Stimulated activated CD4-positive, alpha-beta T cell treated with anti-CD3 and anti-CD28 coated beads, TNF-alpha, amount 100 ng/mL, for 1 hour (primary cell): Measurements from ENCODE around the gene IBA57.
"Not testable (repeated sequence)": the region's sequence is repeated elsewhere in the genome, so short reads cannot be mapped to it uniquely, and the experiment has no call there.

Experiments used
- DNase-seq, 3 donors: peaks; one replicate each; pipeline ENCODE4 v3.0.0-alpha.2; 2020; ENCODE audit warnings: low read depth in 3 of 3, low spot score in 1 of 3

The IBA57 gene

DNA sequence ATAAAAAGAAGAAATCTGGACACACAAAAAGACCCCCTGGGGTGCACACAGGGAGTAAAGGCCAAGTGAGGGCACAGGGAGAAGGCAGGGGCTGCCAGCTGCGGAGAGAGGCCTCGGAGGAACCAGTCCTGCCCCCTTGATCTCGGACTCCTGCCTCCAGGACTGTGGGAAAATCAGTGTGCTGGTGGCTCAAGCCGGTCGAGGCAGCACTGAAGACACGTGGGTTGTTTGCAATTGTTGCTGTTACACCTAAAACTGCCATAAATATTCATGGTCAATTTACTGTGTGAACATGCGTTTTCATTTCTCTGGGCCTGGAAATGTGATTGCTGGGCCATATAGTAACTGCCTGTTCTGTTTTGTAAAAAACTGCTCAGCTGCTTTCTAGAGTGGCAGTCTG lies 18.5 kb downstream of the IBA57 start:
- no peak for DNase-seq

DNA sequence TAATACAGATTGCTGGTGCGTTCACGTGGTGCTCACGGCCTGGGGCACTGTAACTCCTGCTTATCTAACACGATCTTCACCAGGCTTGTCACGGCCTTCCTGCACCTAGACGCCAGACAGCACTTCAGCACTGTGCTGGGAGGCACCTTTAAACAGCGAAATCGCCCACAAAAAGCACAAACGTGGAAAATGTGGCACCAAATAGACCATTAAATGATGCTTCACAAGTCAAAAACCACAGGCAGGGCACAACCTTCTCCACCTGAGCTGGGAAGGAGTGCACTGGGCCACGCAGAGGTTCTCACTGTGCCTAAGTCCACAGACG lies 20.0 kb downstream of the IBA57 start:
- no peak for DNase-seq

DNA sequence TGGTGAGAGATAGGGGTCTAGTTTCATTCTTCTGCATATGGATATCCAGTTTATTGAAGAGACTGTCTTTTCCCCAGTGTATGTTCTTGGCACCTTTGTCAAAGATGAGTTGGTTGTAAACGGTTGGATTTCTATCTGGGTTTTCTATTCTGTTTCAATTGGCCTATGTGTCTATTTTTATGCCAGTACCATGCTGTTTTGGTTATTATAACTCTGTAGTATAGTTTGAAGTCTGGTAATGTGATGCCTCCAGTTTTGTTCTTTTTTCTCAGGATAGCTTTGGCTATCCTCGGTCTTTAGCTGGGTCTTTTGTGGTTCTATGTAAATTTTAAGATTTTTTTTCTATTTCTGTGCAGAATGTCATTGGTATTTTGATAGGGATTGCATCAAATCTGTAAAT lies 22.6 kb downstream of the IBA57 start:
- DNase-seq: not testable (repeated sequence)

DNA sequence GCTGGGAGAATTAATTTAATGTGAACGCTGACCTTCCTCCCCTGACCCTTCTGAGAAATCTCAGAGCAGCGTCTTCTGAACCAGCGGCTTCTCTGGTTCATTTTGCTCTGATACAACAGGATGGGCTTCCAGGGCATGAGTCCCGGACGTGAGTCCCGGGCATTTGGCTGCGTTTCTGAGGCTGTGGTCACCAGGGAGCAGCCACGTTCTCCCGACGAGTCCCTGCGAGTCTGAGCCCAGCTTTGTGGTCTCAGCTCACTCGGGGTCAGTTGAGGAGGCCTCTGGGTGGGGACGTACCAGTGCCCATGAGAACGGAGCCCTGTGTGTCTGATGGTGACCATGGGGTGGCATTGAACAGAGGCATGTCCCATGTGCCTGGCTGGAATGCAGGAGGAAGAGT lies 24.6 kb downstream of the IBA57 start:
- DNase-seq: no peak

DNA sequence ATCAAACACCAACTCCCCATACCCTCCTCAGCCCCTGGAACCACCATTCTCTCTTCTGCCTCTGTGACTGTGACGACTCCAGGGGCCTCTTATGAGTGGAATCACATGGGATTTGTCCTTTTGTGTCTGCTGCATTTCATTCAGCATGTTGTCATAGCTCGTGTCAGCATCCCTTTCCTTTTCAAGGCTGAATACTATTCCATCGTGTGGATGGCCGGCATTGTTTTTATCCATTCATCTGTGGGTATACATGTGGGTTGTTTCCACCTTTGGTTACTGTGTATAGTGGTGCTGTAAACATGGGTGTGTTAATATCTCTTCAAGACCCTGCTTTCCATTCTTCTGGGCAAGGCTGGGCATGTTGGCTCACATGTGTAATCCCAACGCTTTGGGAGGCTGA lies 25.2 kb downstream of the IBA57 start:
- DNase-seq: no peak

DNA sequence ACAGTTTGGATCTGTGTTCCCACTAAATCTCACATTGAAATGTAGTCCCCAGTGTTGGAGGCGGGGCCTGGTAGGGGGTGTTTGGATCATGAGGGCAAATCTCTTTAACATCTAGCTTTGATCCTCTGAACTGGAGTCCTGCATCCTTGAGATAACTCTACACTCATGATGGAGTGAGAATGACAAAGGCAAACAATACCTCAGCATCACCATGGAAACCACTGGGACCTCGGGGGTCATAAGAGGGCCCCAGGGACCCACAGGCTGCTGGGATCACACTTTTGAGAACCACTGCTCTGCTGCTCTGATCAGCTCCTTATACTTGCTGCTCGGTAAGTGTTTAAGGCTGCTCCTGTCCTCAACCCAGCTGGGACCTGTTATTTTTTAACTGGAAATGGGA lies 28.8 kb downstream of the IBA57 start:
- DNase-seq: no peak

DNA sequence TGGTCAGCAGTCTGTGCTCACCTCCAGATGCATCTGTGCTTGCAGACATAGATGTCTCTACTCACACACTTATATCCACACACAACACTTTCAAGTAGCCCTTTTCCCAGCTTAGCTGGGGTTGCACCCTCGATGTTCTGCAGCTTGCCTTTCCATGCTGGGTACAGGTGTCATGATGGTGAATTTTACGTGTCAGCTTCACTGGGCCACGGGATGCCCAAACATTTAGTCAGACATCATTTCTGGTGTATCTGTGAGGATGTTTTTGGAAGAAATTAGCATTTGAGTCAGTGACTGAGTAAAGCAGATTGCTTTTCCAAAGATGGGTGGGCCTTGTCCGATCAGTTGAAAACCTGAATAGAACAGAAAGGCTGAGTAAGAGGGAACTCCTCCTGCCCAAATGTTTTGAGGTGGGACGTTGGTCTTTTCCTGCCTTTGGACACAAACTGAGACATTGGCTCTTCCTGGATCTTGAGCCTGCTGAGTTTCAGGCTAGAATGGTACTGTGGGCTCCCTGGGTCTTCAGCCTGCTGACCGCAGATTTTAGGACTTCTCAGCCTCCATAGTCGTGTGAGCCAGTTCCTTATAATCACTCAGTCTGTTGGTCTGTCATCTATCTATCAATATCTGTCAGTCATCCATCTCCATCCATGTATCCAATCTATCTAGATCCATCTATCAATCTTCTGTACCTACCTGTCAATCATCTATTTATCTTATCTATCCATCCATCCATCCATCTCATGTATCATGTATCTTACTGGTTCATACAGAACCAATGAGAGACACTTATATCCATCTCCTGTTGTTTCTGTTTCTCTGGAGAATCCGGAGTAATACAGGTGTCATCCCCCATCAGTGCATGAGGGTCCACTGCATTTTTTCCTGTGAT lies 29.6 kb downstream of the IBA57 start:
- no peak for DNase-seq

DNA sequence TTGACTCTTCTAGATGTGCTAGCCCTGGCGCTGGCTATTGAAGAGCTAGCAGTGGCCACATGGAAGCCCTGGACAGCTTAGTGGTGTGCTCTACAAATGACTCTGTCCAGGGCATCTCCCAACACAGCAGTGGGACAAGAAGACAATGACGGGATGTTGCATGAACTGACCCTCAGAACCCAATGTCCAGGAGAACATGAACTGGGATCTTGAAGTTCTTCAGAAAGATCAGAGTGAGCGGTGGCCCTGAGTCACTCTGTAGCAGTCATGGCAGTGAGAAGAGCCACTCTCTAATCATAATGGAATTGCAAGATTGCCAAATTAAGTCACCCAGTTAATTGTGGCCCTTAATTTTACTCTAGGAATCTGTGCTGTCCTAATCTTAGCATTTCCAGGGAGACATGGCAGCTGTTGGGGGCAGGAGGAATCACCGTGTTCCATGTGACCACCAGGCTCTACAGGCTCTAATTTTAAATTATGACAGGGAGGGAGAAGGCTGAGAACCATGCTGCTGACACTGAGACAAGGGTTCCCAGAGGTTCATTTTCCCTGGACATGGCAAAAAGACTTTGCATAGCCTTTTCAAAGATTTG lies 32.0 kb downstream of the IBA57 start:
- no peak for DNase-seq

DNA sequence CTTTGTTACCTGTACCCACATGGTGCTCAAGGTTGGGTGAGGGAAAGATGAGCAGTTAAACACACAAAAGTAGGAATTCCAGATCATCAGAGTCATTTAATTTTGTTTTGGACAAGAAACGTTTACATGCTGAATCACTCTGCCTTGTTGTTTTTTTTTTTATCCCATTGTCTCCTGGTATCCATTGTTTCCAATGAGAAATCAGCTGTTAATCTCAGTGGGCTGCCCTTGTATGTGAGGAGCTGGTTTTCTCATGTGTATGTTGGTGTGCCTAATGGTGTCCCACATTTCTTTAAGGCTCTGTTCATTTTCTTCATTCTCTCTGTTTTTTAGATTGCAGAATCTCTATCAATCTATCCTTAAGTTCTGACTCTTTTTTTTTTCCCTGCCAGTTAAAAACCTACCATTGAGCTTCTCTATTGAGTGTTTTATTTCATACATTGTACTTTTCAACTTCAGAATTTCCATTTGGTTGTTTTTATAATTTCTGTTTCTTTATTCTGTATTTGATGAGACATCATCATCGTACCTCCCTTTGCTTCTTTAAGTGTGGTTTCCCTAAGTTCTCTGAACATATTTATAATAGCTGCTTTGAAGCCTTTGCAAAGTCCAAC lies 33.5 kb downstream of the IBA57 start:
- DNase-seq: no peak

DNA sequence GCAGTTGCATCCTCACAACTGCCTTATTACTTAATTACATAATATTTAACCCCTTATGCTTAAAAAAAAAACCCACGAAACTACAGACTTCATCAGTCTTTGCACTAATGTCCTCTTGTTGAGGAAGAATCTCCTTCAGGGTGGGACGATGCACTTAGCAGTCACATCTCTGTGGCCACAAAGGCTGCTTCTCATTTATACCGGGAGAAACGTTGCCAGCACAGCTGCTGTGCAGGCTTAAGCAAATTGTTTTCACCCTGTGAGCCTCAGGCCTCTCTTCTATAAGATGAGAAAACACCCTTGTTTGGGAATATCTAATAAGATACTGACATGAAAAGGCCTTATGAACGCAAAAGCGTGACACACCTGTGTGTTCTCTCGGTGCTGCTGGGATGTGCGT lies 39.4 kb downstream of the IBA57 start:
- DNase-seq: no peak

DNA sequence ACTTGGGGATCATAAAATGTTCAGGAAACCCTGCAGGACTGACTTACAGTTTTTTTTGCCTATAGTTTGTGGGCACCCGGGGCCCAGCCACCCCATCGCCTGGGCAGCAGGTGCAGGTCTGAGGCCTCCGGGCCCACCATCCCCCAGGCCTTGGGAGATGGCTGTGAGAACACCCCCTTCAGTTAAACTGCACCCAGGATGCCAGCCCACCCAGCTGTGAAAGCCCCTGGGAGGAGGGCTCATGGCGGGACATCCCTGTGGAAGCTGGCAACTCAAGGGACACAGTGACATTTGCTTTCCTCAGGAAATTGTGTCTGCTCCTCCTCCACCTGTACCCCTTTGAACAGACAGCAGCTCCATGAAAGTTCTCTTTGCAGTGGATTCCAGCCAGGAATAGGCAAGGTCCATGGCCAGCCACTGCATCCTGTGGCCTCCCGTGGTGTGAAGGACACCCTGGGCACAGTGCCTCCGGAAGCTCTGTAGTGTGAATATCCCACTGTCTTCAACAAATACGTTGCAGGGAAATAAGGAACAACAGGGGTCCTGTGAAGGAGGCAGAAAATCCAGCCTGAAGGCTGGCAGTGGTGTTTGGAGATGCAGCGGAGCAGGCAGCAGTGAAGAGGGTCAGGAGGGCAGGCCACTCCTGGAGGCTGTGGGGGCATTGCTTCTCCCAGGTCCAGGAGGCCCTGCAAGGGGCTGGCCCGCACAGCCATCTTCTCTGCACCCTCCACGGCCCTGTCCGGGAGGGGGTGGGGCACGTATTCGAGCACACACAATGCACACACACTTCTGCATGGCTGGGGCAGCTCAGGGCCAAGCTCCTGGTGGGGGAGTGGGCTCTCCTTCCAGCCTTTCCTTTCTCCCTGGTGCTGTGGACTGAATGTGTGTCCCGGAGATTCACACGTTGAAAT lies 40.2 kb downstream of the IBA57 start:
- DNase-seq: no peak

DNA sequence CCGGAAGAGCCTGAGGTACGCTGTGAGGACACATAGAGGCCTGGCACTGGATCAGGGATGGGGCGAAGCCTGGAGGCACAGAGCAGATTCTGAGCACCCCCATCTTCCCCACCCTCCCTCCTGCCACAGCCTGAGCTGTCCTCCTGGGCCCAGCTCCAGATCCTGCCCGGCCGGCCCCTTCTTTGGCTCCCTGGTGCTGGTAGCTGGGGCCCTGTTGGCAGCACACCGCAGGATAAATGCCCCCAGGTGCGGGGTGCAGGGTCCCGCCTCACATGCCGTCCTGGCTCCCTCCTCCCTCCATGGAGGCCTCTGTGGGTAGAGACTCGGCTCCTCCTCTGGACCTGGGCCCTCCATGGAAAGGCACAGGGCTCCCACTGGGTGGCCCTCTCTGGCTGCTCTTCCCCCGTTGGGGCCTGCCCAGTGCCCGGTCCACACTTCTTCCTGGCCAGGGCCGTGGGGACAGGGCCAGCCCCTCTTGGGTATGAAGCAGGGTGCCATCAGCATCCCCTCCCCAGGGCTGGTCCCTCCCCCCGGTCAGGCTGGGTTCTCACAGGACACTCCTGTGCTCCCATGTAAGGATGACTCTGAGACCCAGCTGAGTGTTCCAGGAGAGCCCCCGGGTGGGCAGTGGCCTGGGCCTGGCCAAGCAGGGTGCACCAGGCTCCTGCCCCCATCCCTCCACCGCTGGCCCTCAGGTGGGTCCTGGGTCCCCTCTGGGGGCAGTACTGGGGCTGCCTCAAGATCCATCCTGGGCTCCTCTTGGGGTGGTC lies 41.2 kb downstream of the IBA57 start:
- DNase-seq: no peak

DNA sequence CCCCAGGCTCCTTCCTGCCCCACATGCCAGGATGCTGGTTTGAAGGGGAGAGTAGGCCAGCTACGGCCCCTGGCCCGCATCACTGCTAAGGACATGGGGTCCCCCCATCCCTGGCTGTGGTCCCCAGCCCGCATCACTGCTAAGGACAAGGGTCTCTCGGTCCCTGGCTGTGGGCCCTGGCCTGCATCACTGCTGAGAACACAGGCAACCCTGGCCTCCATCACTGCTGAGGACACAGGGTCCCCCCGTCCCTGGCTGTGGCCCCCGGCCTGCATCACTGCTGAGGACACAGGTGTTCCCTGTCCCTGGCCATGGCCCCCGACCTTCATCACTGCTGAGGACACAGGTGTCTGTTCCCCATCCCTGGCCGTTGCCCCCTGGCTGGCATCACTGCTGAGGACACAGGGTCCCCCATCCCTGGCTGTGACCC lies 41.8 kb downstream of the IBA57 start:
- no peak for DNase-seq

DNA sequence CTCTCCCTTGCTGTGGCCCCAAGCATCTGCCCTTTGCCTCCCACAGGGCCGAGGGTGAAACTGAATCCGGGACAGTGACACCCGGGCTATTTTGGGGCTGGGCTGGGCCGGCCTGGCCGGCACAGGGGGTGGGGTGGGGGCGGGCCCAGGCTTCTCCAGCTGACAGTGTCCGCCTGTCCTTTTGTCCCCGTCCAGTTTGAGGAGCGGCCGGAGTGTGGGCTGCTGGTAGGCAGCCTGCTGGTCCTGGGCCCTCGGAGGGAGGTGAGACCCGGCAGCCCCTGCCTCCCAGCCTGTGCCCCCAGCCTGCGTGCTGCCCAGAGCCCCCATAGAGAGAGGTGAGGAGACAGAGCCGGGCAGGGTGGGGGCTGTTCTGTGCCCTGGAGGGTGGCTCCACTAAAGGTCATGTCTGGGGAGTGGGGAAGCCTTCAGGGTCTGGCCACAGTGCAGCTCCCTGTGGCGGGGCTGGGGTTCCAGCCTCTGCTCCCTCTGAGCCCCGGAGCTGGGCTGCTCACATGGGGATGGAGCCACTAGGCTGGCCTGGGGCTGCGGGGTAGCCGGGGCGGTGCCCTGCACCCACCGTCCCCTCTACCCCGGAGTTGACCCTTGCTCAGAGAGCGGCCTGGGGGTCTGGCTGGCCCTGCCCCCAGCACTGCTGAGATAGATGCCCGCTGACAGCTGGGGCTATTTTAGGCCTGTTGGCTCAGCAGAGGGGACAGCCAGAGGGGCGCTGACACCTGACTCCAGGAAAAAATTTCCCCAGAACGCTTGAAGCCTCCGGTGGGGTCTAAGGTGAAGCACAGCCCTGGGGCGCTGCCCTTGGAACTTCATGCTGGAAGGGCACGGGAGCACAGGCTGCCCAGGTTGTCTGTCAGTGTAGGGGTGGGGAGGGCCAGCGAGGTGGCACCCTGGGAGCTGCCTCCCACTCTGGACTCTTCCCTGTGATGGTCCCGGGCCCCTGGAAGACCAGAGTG lies 42.5 kb downstream of the IBA57 start, which contains the start of gene OBSCN:
Gene OBSCN, plus strand, starts transcription at position 194 of the 971 bp plus-strand sequence. CDS start 3,740 bp downstream, outside the sequence.
- no peak for DNase-seq

DNA sequence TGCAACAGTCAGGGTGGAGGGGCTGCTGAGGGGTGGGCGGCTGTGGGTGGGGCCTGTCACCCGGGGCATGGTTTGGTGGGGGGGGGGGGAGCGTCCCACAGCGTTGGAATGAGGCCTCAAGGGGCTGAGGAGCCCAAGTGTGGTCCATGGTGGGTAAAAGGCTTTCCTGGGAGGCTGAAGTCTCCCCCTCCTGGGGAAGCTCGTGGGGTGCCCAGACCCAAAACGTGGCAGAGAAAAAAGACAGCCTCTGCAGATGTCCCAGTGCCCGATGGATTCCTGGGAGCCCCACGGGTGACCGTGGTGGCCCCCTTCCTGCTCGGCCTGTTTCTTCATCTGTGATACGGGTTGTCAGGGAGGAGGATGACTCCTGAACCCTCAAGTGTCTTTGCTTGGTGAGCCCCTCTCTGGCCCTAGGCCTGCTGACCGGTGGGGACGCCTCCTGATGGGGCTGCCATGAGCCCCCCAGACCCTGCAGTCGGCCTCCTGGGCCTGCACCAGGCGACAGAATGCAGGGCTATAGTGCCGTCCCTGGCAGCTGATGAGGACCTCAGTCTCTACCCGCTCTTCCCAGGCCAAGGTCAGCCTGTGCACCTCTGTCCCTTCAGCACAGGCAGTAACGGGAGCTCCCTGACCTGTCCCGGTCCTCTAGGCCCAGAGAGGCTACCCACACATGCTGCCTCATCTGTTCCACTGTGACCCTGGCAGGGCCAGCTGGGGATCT lies 43.4 kb downstream of the IBA57 start:
- DNase-seq: no peak

DNA sequence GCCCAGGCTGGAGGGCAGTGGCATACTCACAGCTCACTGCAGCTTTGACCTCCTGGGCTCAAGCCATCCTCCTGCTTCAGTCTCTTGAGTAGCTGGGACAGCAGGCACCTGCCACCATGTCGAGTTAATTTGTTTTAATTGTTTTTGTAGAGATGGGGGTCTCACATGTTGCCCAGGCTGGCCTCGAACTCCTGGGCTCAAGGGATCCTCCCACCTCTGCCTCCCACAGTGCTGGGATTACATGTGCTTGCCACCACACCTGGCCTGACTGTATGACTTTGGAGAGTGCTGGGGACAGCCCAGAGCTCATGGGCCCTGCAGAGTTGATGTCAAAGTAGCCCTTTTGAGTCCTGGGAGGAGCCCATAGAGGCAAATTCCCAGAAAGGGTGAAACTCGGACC lies 44.1 kb downstream of the IBA57 start:
- no peak for DNase-seq

DNA sequence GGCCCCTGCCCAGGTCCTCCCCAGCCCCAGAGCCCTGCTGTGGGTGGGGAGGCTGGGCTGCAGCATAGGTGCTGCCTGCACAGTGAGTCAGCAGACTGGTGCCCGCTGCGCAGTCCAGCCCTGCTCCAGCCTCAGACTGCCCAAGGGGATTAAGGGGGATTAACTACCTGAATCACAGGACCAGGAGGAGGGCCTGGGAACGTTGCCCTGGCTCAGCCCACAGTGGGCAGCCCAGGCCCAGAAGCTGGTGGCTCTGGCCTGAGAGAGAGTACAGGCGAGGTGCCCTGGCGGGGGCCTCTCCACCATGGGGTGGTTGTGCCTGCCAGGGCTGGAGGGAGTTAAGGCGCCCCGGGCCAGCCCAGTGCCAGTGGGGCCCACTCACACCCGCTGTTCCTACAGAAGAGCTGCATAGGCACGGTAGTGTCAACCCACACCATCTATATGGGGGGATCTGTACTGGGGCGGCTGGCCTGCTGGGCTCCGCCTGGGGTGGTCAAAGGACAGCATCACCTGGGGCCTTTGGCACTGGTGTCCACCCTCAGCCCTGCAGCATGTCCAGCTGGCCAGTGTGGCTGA lies 44.6 kb downstream of the IBA57 start:
- no peak for DNase-seq
